Activated CD4-positive, alpha-beta T cell treated with anti-CD3 and anti-CD28 coated beads, Interleukin-2, amount 50 U/mL, for 48 hours (primary cell): ENCODE results near the gene APOL5.
"Not testable (repeated sequence)": the region's sequence is repeated elsewhere in the genome, so short reads cannot be mapped to it uniquely, and the experiment has no call there.

Source experiments
- DNase-seq, 2 experiments: peaks; one replicate each; pipeline ENCODE4 v3.0.0-alpha.2; 2020

The APOL5 gene, protein sequence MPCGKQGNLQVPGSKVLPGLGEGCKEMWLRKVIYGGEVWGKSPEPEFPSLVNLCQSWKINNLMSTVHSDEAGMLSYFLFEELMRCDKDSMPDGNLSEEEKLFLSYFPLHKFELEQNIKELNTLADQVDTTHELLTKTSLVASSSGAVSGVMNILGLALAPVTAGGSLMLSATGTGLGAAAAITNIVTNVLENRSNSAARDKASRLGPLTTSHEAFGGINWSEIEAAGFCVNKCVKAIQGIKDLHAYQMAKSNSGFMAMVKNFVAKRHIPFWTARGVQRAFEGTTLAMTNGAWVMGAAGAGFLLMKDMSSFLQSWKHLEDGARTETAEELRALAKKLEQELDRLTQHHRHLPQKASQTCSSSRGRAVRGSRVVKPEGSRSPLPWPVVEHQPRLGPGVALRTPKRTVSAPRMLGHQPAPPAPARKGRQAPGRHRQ

DNA sequence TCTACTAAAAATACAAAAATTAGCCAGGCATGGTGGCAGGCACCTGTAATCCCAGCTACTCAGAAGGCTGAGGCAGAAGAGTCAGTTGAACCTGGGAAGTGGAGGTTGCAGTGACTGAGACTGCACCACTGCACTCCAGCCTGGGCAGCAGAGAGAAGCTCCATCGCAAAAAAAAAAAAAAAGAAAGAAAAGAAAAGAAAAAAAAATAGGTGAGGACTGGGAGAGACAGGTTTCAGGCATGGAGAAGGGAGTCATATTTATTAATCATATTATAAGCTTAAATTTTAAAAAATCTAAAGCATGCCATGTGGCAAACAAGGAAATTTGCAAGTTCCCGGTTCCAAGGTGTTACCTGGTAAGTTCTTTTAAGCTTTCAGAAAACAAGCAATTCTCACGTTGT lies at the start of gene APOL5:
Gene APOL5, plus strand, starts transcription at position 301 of the 400 bp plus-strand sequence. Its CDS starts 0 bp downstream, at position 301.
- DNase-seq, result no peak

- DNase-seq, result no peak
These were observed 43.3 kb upstream of the APOL5 start for GRCh38 chr22:35674335-35674734.

DNA sequence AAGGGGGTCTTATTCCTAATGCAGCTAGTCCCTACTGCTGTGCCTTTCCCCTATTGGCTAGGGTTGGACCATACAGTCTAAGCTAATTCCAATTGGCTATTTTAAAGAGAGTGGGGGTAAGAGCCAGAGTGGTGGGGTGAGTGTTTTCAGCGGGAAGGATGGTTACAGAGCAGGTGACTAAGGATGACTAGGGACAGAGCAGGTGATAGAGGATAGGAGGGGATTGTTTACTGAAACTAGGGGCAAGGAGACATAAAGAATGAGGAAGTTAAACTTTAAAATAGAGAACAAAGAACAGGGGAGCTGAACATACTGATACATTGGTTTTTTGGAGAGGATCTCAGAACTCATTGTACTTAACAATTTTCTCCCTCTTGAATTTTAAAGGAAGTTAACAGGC lies 41.6 kb upstream of the APOL5 start:
- DNase-seq, result not testable (repeated sequence)

DNA sequence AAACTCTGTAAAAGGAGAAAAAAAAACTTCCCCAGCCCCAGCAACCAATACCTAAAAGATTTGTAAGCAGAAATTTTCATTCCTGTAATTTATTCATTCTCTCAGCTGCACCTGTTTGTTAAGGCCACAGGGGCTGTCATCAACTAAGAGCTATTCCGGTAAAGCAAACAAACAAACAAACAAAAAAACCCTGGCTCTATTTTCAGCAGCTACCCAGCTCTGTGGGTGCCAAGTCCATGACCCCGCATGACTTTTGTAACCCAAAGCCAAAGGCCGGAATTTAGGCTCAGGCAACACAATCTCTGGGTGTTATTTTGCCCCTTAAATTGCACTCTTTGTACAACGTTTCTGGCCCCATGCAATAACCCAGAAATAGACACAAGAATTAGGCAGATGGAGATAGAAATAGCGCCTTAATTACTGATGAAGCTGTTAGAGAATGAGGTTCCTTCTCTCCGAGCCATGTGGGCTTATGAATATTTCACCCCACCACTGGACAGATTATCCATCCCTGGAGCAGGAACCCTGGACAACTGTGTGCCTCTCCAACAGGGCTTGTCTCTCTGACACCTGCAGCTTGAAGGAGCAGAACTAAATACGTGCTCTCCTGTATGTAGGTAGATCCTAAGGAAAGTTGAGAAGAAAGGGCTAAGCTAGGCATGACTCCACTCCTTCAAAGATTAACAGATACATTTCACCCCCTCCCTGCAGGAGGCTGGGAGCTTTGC lies 40.0 kb upstream of the APOL5 start:
- DNase-seq, result no peak

- no peak for DNase-seq
These were observed 38.8 kb upstream of the APOL5 start for GRCh38 chr22:35678836-35679235.

DNA sequence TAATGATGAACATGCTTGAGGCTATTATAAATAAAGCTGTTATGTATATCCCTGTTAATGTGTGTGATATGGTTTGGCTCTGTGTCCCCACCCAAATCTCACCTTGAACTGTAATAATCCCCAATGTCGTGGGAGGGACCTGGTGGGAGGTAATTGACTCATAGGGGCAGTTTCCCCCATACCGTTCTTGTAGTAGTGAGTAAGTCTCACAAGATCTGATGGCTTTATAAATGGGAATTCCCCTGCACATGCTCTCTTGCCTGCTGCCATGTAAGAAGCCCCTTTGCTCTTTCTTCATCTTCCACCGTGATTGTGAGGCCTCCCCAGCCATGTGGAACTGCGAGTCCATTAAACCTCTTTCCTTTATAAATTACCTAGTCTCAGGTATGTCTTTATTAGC lies 38.2 kb upstream of the APOL5 start:
- peak; percentile 56 to 66 for DNase-seq

DNA sequence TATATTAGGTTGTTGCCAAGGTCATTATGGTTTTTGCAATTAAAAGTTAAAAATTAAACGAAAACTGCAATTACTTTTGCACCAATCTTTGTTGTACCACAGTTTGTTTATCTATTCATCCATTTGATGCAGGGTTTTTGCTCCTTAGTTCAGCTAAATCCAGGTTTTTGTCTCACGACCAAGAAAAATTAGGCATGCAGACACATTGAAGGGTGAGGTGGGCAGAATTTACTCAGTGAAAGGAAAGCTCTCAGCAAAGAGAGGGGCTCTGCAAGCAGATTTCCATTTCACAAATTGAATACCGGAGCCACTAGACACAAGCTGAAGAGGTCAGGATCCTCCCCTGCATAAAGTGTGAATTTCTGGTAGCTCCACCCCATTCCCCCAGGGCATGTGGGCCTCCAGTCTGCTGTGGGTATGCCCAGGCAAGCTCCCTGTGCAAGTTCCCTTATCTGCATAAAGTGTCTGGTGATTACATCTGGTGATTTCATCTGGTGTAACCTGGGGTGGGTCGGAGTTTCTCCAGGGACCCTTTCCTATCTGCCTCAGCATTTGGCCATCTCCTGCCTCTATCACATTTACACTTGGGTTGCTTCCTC lies 36.1 kb upstream of the APOL5 start:
- DNase-seq, result no peak

DNA sequence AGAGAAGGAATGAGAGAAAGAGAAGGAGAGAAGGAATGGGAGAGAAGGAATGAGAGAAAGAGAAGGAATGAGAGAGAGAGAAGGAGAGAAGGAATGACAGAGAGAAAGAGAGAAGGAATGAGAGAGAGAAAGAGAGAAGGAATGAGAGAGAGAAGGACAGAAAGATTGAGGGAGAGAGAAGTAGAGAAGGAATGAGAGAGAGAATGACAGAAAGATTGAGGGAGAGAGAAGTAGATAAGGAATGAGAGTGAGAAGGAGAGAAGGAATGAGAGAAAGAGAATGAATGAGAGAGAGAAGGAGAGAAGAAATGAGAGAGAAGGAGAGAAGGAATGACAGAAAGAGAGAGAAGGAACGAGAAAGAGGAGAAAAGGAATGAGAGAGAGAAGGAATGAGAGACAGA lies 34.1 kb upstream of the APOL5 start:
- DNase-seq, result no peak

GRCh38 chr22:35684270-35684700 lies 33.4 kb upstream of the APOL5 start:
- DNase-seq, result no peak

GRCh38 chr22:35684732-35685131 lies 32.9 kb upstream of the APOL5 start:
- no peak for DNase-seq

DNA sequence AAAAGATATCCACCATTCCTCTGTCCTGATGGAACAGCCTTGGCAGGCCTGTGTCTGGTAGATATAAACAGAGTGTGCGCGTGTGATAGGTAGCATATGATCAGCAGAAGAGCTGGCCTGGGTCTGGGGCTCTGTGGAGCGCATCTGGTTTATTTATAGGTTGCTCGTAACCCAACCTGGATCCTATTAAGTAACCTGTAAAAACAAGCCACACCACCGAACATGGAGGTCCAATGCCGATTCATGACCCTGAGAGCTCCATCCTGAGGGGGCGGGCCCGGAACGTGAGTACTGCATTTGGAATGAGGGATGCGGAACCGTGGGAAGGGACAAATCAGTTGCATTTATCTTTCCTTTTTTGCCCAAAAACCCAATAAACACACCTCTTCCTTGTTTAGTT lies 31.9 kb upstream of the APOL5 start:
- no peak for DNase-seq

- DNase-seq, result no peak
These were observed 31.4 kb upstream of the APOL5 start for GRCh38 chr22:35686298-35686697.

GRCh38 chr22:35687461-35687860 lies 30.2 kb upstream of the APOL5 start:
- no peak for DNase-seq

GRCh38 chr22:35688913-35689675 lies 28.6 kb upstream of the APOL5 start:
- no peak for DNase-seq

DNA sequence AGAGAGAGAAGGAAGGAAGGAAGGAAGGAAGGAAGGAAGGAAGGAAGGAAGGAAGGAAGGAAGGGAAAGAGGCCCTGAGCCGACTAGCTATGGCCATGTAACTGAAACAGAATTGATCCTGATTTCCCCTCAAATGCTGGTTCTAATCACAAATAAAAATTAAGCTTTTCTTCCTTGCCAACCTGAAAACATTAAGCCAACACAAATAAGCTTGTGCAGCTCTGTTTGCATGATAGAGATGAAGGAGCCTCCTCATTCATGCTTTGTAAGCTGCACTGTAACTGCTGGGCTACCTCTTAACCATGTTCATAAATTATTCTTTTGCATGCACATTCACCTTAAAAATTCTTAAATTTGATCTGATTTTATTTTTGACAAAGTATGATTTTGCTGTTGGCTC lies 27.7 kb upstream of the APOL5 start:
- DNase-seq, result no peak

GRCh38 chr22:35695202-35695601 lies 22.5 kb upstream of the APOL5 start:
- no peak for DNase-seq

GRCh38 chr22:35697142-35697541 lies 20.5 kb upstream of the APOL5 start:
- DNase-seq, result no peak

DNA sequence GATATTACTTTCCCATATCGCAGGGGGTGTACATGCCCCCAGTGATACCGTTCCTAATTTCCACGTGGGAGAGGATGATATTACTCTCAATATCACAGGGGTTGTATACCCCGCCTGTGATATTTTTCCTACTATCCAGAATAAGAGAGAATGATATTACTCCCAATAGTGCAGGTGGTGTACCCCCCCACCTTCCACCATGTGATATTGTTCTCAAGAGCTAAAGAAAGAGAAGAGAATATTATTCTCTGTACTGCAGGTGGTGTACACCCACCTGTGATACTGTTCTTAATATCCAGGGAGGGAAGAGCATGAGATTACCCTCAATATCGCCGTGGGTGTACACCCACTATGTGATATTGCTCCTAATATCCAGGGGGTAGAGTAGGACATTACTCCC lies 17.8 kb upstream of the APOL5 start:
- not testable (repeated sequence) for DNase-seq

DNA sequence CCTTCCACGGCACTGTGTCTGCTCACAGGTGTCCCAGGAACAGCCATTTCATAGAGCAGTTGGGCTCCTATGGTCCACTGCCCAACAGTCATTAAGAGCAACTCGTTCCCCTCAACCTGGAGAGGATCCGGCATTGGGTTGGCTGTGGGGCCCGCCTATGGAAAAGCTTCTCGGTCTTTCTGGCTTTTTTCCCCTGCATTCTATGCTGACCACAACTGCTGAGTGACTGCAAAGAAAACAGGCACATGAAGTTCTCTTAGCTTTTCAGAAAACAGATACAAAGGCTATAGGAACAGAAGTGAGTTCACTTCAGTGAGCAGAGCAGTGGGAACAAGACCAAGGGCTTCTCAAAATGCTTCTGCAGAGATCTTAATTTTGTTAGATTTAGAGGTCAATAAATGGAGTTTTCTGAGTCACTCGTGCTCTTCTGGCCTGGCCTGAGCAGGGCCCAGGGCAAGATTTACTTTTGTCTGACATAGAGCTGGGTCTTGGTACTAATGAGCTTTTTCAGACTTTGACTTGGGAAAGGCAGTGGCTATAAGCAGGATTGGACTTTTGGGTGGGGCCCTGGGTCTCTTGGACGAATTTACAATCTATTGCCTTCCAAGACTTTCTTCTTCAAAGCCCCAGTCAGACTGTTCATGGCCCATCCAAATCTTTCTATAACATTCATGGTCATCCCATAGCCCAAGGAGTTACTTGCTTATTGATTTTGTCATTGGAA lies 13.6 kb upstream of the APOL5 start:
- DNase-seq, result no peak

DNA sequence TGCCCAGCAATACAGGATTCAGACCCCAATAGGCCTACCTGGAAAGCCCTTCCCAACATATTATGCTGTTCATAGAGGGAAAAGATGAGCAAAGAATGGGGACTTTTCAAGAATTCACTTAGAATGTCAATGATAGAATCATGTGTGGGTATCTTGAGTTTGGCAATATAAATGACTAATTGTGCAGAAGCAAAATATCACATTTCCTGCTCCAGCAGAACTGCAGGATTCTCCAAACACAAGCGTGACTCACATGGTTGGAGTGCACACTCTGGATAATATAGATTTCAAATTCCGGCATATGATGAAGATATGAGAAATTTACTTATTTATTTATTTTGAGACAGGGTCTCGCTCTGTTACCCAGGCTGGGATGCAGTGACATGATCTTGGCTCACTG lies 12.5 kb upstream of the APOL5 start:
- DNase-seq, result no peak

- no peak for DNase-seq
These were observed 9.2 kb upstream of the APOL5 start for GRCh38 chr22:35708453-35708852.

- no peak for DNase-seq
These were observed 8.8 kb upstream of the APOL5 start for GRCh38 chr22:35708917-35709316.
